Measurements from ENCODE around the gene TRIP13.

DNA sequence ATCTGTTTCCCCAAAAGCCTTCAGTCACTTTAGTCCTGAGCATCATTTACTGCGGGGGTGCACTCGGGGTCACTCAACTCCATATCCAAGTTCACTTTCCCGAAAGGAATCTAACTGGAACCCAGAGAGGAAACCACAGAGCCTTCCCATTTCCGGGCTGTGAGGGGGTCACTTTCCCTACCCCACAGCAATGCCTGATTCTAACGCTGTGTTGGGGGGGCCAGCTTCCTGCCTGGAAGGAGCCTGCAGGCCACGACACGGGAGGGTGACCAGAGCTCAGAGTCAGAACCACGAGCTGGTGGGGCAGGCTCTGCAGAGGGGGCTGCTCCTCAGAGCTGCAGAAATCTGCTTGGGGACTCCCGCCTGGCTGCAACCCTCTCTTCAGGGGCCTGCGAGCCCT is 20.4 kb upstream of the TRIP13 start:
- no peak for TF ChIP-seq POLR2A (IDR thresholded peaks at IDR 0.05; ENCODE audit: low read depth, low read length)
- TF ChIP-seq TAF1 (IDR thresholded peaks at IDR 0.05; ENCODE audit: low read depth, low read length): no peak
